Astrocyte of the spinal cord (primary cell): ENCODE data around the gene ZNF438.
"Not testable (repeated sequence)": the region's sequence is repeated elsewhere in the genome, so short reads cannot be mapped to it uniquely, and the experiment has no call there.

Source experiments
- DNase-seq: peaks from one replicate; pipeline ENCODE4 v3.0.0; 2011; ENCODE audit warnings: low read depth, low spot score
- H3K4me3 ChIP-seq: 2 replicates; pipeline ENCODE4 v1.5.1; 2011; ENCODE audit warnings: low read depth, mild to moderate bottlenecking, low read length, moderate library complexity
- in situ Hi-C: cut with HindIII; loops from 2 replicates; pipeline ENCODE4 v1.10.0; 2017; ENCODE audit warnings: low sequenced_read_pairs
- TF ChIP-seq, protein P1 (sequence below): IDR thresholded peaks from 2 replicates; pipeline ENCODE4 v1.5.1; 2012; ENCODE audit warnings: low read depth, mild to moderate bottlenecking, low read length, inconsistent platforms

ZNF438 gene

DNA sequence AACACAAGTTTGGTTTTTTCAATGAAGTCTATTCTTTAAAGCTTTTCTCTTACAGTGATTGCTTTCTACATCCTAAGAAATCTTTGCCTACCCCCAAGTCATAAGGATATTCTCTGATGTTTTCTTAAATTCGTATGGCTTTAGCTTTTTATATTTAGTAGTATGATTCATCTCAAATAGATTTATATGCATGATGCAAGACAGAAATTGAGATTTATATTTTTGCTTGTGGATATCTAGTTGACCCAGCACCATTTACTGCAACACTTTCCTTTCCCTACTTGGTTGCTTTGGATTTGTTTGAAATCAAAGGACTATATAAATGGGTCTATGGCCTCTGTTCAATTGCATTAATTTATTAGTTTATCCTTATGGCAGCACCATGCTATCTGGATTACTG lies 113.9 kb downstream of the ZNF438 start:
- no peak for DNase-seq
- TF ChIP-seq, protein P1, sequence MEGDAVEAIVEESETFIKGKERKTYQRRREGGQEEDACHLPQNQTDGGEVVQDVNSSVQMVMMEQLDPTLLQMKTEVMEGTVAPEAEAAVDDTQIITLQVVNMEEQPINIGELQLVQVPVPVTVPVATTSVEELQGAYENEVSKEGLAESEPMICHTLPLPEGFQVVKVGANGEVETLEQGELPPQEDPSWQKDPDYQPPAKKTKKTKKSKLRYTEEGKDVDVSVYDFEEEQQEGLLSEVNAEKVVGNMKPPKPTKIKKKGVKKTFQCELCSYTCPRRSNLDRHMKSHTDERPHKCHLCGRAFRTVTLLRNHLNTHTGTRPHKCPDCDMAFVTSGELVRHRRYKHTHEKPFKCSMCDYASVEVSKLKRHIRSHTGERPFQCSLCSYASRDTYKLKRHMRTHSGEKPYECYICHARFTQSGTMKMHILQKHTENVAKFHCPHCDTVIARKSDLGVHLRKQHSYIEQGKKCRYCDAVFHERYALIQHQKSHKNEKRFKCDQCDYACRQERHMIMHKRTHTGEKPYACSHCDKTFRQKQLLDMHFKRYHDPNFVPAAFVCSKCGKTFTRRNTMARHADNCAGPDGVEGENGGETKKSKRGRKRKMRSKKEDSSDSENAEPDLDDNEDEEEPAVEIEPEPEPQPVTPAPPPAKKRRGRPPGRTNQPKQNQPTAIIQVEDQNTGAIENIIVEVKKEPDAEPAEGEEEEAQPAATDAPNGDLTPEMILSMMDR = no peak
- H3K4me3 ChIP-seq = no peak overlapping the region
- in situ Hi-C loops = no loop called here

DNA sequence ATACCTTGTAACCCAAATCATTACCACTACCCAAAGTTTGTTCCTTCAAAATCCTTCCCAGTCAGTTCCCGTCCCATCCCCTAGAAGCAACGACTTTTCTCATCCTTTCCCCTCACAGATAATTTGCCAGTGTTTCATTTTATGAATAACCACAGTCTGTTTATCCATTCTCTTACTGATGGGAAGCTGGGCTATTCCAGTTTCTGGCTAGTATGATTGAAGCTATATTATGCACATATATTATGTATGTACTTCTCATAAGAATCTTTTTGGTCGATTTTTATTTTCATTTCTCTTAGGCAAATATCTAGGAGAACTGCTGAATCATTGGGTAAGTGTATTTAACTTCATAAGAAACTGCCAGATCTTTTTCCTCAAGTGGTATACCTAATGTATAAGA lies 114.6 kb downstream of the ZNF438 start:
- in situ Hi-C loops = no loop called here
- DNase-seq = no peak
- TF ChIP-seq, protein P1 = no peak
- H3K4me3 ChIP-seq = no peak overlapping the region

DNA sequence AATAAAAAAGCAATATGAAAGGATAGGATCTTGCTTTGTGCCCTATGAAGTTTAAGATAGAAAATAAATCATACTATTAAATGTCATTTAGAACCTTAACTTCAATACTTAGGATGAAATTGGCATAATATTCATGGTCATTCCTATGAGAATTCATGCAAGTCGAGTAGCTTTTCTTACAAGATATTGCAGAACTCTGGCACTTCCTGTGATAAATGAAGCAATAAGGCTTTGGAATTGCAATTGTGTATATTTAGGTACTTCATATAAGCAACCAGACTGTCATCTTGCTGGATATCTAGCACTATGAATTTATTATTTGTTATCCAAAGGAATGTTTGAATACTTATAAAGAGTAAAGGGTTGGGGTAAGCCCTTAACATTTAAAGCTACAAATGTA lies 116.5 kb downstream of the ZNF438 start:
- in situ Hi-C loops = no loop called here
- no peak overlapping the region for H3K4me3 ChIP-seq
- DNase-seq = no peak
- TF ChIP-seq, protein P1 = no peak

DNA sequence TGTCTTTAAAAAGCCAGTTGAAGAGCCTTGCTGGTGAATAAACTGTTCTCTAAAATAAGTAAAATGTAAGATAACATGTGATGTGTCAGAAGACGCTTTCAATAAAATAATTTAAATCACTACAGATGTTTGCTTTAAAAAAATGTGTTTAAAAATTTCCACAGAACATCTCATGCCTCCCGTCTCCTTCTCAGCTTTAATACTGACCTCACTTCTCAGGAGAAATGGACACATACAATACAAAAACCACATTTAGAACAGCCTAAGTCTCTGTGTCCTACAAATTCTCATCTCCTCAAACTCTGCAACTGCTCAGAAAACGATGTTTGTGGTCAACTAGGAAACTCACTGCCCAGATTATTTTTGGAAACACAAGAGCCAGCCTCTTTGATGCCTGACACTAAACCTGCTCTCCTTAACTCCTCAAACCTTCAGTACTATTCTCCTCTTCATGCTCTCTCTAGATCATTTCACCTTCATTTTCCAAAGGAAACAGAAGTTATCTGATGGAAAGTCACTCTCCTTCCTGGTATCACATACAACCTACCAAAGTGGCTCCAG lies 120.3 kb downstream of the ZNF438 start:
- in situ Hi-C loops = no loop called here
- TF ChIP-seq, protein P1 = no peak
- DNase-seq = no peak

DNA sequence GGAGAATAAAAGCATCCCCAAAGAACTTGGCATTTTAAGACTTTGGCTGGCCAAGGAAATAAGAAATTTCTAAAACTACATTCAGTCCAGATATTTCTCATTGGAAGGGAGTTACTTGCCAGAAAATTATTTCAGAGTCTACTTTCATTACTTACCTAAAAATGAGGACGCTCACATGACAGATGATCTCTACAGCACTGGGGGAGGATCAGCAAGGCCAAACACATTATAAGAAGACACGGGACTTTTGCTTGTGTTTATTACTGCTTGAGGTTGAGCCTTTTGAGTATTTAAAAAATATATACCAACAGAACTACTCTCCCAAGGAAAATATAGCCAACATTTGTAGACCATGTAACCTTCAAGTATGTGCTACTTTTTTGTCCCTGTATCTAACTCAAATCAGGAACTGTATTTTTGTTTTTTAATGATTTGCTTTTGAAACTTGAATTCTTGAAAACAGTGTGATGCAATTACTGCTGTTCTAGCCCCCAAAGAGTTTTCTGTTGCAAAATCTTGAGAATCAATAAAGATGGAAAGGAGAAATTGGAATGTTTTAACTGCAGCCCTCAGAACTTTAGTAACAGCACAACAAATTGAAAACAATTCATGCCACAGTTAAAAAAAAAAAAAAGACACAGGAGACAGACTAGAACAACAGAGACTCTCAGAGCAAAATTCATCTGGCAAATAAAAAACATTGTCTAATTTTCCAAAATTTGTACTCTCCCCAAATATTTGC lies 128.1 kb downstream of the ZNF438 start:
- no peak overlapping the region for H3K4me3 ChIP-seq
- in situ Hi-C loops = no loop called here
- DNase-seq = no peak
- TF ChIP-seq, protein P1 = no peak

More for the DNA sequence above, 120.3 kb downstream of the ZNF438 start:
- H3K4me3 ChIP-seq = no peak overlapping the region

DNA sequence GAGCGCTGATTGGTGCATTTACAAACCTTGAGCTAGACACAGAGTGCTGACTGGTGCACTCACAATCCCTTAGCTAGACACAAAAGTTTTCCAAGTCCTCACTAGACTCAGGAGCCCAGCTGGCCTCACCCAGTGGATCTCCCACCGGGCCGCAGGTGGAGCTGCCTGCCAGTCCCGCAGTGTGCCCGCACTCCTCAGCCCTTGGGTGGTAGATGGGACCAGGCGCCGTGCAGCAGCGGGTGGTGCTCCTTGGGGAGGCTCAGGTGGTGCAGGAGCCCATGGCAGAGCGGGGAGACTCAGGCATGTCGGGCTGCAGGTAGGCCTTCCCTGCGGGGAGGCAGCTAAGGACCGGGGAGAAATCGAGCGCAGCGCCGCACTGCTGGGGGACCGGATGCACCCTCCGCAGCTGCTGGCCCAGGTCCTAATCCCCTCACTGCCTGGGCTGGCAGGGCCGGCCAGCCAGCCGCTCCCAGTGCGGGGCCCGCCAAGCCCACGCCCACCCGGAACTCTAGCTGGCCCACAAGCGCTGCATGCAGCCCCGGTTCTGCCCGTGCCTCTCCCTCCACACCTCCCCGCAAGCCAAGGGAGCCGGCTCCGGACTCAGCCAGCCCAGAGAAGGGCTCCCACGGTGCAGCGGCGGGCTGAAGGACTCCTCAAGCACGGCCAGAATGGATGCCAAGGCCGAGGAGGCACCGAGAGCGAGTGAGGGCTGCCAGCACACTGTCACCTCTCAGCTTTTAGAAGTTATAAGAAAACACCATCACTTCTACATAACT lies 128.9 kb downstream of the ZNF438 start:
- no peak for DNase-seq
- TF ChIP-seq, protein P1 = no peak
- no peak overlapping the region for H3K4me3 ChIP-seq
- in situ Hi-C loops = no loop called here

DNA sequence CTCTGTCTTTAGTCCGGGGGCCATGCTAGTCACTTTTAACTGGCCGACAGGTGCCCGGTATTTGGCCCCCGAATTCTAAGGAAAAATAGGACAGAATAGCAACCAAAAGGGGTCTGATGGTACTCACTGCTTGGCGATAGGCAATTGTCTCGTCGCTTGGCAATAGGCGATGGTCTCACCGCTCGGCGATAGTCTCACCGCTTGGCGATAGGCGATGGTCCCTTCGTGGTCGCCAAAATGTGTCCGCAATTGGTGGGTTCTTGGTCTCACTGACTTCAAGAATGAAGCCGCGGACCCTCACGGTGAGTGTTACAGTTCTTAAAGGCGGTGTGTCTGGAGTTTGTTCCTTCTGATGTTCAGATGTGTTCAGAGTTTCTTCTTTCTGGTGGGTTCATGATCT lies 130.2 kb downstream of the ZNF438 start:
- H3K4me3 ChIP-seq, DNase-seq, in situ Hi-C loops: not testable (repeated sequence)
